ENCODE measurements around the gene ESYT1.

GRCh38 chr12:56169229-56169759 is 41.2 kb downstream of the ESYT1 start:
- TF ChIP-seq, protein P1, sequence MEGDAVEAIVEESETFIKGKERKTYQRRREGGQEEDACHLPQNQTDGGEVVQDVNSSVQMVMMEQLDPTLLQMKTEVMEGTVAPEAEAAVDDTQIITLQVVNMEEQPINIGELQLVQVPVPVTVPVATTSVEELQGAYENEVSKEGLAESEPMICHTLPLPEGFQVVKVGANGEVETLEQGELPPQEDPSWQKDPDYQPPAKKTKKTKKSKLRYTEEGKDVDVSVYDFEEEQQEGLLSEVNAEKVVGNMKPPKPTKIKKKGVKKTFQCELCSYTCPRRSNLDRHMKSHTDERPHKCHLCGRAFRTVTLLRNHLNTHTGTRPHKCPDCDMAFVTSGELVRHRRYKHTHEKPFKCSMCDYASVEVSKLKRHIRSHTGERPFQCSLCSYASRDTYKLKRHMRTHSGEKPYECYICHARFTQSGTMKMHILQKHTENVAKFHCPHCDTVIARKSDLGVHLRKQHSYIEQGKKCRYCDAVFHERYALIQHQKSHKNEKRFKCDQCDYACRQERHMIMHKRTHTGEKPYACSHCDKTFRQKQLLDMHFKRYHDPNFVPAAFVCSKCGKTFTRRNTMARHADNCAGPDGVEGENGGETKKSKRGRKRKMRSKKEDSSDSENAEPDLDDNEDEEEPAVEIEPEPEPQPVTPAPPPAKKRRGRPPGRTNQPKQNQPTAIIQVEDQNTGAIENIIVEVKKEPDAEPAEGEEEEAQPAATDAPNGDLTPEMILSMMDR (conservative IDR thresholded peaks at IDR 0.05; ENCODE audit: low read depth, low read length), result no peak
- no peak for TF ChIP-seq EZH2 (IDR thresholded peaks at IDR 0.05; ENCODE audit: borderline replicate concordance, low read depth, low read length, poor library complexity, severe bottlenecking)

Data from A673 (cell line).